GM12878 (cell line): Measurements from ENCODE around the gene TSC22D3.

ENCODE experiments used
- CHD1 ChIP-seq: IDR thresholded peaks from 2 replicates; pipeline ENCODE4 v1.6.1; 2012; ENCODE audit warnings: low read depth, low read length, improper control_type of control experiment
- FOXK2 ChIP-seq: fragments of 450-650 bp; IDR thresholded peaks from 2 replicates; pipeline ENCODE4 v1.6.1; 2017; ENCODE audit warnings: mild to moderate bottlenecking, moderate library complexity
- KLF5 ChIP-seq: fragments of 450-650 bp; IDR thresholded peaks from 2 replicates; pipeline ENCODE4 v1.6.1; 2014; ENCODE audit warnings: mild to moderate bottlenecking; ENCODE audit not compliant: partially characterized antibody
- STAT3 ChIP-seq: IDR thresholded peaks from 2 replicates; pipeline ENCODE4 v1.6.1; 2011; ENCODE audit warnings: low read depth, low read length, improper control_type of control experiment
- TF ChIP-seq, protein P1 (sequence below): IDR thresholded peaks from 2 replicates; pipeline ENCODE4 v1.6.1; 2012; ENCODE audit warnings: mild to moderate bottlenecking, low read depth, low read length
- TF ChIP-seq, protein P2 (sequence below), 3 experiments: IDR thresholded peaks in 2 of 3; conservative IDR thresholded peaks in 1 of 3; 2 replicates each; pipeline ENCODE4 v1.5.1; 2011; ENCODE audit warnings: low read depth in 3 of 3, low read length in 3 of 3, mild to moderate bottlenecking in 3 of 3, control low read depth in 2 of 3, moderate library complexity in 2 of 3, inconsistent platforms in 1 of 3, mixed read lengths in 1 of 3; ENCODE audit not compliant: control insufficient read depth in 2 of 3, insufficient read depth in 1 of 3; ENCODE audit errors: extremely low read depth in 1 of 3
- TF ChIP-seq, protein P3 (sequence below): fragments of 450-650 bp; IDR thresholded peaks from 2 replicates; pipeline ENCODE4 v1.6.1; 2017; ENCODE audit warnings: mild to moderate bottlenecking, moderate library complexity

- TF ChIP-seq KLF5 (no peak), STAT3 (no peak), CHD1 (no peak), FOXK2 (no peak)
- TF ChIP-seq, protein P1, sequence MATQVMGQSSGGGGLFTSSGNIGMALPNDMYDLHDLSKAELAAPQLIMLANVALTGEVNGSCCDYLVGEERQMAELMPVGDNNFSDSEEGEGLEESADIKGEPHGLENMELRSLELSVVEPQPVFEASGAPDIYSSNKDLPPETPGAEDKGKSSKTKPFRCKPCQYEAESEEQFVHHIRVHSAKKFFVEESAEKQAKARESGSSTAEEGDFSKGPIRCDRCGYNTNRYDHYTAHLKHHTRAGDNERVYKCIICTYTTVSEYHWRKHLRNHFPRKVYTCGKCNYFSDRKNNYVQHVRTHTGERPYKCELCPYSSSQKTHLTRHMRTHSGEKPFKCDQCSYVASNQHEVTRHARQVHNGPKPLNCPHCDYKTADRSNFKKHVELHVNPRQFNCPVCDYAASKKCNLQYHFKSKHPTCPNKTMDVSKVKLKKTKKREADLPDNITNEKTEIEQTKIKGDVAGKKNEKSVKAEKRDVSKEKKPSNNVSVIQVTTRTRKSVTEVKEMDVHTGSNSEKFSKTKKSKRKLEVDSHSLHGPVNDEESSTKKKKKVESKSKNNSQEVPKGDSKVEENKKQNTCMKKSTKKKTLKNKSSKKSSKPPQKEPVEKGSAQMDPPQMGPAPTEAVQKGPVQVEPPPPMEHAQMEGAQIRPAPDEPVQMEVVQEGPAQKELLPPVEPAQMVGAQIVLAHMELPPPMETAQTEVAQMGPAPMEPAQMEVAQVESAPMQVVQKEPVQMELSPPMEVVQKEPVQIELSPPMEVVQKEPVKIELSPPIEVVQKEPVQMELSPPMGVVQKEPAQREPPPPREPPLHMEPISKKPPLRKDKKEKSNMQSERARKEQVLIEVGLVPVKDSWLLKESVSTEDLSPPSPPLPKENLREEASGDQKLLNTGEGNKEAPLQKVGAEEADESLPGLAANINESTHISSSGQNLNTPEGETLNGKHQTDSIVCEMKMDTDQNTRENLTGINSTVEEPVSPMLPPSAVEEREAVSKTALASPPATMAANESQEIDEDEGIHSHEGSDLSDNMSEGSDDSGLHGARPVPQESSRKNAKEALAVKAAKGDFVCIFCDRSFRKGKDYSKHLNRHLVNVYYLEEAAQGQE = no peak
- TF ChIP-seq, protein P2, sequence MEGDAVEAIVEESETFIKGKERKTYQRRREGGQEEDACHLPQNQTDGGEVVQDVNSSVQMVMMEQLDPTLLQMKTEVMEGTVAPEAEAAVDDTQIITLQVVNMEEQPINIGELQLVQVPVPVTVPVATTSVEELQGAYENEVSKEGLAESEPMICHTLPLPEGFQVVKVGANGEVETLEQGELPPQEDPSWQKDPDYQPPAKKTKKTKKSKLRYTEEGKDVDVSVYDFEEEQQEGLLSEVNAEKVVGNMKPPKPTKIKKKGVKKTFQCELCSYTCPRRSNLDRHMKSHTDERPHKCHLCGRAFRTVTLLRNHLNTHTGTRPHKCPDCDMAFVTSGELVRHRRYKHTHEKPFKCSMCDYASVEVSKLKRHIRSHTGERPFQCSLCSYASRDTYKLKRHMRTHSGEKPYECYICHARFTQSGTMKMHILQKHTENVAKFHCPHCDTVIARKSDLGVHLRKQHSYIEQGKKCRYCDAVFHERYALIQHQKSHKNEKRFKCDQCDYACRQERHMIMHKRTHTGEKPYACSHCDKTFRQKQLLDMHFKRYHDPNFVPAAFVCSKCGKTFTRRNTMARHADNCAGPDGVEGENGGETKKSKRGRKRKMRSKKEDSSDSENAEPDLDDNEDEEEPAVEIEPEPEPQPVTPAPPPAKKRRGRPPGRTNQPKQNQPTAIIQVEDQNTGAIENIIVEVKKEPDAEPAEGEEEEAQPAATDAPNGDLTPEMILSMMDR (IDR thresholded peaks at IDR 0.05 in 2 of 3, conservative IDR thresholded peaks at IDR 0.05 in 1 of 3; ENCODE audit: control insufficient read depth in 2 of 3, extremely low read depth in 1 of 3, insufficient read depth in 1 of 3, low read depth in 3 of 3, low read length in 3 of 3) = no peak
- TF ChIP-seq, protein P3, sequence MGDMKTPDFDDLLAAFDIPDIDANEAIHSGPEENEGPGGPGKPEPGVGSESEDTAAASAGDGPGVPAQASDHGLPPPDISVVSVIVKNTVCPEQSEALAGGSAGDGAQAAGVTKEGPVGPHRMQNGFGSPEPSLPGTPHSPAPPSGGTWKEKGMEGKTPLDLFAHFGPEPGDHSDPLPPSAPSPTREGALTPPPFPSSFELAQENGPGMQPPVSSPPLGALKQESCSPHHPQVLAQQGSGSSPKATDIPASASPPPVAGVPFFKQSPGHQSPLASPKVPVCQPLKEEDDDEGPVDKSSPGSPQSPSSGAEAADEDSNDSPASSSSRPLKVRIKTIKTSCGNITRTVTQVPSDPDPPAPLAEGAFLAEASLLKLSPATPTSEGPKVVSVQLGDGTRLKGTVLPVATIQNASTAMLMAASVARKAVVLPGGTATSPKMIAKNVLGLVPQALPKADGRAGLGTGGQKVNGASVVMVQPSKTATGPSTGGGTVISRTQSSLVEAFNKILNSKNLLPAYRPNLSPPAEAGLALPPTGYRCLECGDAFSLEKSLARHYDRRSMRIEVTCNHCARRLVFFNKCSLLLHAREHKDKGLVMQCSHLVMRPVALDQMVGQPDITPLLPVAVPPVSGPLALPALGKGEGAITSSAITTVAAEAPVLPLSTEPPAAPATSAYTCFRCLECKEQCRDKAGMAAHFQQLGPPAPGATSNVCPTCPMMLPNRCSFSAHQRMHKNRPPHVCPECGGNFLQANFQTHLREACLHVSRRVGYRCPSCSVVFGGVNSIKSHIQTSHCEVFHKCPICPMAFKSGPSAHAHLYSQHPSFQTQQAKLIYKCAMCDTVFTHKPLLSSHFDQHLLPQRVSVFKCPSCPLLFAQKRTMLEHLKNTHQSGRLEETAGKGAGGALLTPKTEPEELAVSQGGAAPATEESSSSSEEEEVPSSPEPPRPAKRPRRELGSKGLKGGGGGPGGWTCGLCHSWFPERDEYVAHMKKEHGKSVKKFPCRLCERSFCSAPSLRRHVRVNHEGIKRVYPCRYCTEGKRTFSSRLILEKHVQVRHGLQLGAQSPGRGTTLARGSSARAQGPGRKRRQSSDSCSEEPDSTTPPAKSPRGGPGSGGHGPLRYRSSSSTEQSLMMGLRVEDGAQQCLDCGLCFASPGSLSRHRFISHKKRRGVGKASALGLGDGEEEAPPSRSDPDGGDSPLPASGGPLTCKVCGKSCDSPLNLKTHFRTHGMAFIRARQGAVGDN = peak; percentile 56; the same call in 1 of the 2 replicates
Observed at GRCh38 chrX:107684956-107685385, 90.6 kb downstream of the TSC22D3 start.
